HL-60/S4 treated with phorbol 12-myristate 13-acetate at 8.2 ng/mL for 4 days and 3 days (cell line): ENCODE measurements around the gene CCT3.

Experiments used
- in situ Hi-C: fragments of 300-500 bp; cut with MboI; formaldehyde crosslinking; loops from 2 replicates; pipeline ENCODE4 v1.15.0; 2022; ENCODE audit warnings: low sequenced_read_pairs

CCT3 gene

DNA sequence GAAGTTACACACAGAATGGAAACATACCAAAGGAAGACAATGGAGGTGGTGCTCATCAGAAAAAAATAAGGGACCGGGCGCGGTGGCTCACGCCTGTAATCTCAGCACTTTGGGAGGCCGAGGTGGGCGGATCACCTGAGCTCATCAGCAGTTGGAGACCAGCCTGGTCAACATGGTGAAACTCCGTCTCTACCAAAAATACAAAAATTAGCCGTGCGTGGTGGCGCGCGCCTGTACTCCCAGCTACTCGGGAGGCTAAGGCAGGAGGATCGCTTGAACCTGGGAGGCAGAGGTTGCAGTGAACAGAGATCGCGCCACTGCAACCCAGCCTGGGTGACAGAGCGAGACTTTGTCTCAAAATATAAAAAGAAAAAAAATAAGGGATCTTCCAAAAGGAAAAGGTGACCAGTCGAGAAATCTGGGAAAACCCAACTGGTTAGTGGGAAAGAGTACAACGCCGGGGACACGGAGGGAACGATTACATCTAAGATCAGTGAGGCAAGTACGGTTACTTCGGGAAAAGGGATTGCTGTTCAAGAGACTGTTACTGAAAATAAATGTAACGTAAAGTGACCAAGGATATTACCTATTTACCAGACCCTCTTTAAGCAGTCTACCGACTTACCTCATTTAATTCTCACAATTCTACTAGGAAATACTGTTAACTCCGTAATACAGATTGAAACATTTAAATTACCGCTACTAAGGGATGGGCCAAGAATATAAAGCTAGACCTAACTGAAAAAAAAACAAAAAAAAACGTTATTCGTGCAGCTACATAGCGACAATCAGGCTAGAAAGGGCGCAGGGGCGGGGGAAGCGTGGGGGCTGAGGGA, 822 bp downstream of the CCT3 start:
- in situ Hi-C loops, result no loop called here

DNA sequence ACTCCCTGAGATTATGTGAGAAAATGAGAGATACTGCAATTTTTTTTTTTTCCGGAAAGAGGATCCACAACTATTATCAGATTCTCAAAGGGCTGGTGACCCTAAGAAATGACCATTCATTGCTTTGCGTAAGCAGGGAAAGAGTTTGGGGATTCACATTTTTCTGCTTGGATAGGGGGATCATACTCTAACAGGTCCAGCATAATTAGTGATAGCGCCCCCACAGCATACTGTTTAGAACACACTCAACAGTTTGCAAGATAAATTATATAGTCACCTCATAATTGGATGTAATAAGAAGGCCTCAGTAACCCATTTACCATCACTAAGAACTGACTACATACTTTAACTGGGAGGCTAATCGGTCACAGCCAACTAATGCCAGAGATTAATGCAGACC, 1.9 kb downstream of the CCT3 start:
- in situ Hi-C loops, result no loop called here

GRCh38 chr1:156323179-156323578, 14.9 kb downstream of the CCT3 start:
- in situ Hi-C loops, result loop anchor here (25.0 kb wide), 1 partner anchor 411 kb away; the partner anchor contains the start of gene RIT1

- in situ Hi-C loops, result loop anchor here (25.0 kb wide), 1 partner anchor 408 kb away; the partner anchor contains the start of gene RIT1
These were observed 17.5 kb downstream of the CCT3 start for GRCh38 chr1:156320560-156320959.

DNA sequence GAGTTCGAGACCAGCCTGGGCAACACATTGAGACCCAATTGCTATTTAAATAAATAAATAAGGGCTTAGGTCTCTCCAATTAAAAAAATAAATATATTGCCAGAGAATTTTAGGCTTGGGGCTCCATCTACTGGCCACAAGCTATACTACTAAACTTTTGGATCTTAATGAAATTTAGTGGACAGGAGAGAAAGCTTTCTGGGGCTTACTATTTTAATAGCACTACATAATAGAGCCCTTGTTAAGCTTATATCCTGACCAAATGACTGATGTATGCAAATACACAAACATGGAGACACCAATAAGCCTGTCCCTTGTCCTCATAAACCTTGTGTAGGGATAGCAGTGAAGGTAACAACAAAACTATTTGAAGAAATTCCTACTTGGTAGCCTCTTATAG, 18.4 kb downstream of the CCT3 start:
- in situ Hi-C loops, result loop anchor here (25.0 kb wide), 1 partner anchor 407 kb away; the partner anchor contains the start of gene RIT1

GRCh38 chr1:156316909-156317308, 21.2 kb downstream of the CCT3 start:
- in situ Hi-C loops, result loop anchor here (25.0 kb wide), 1 partner anchor 405 kb away; the partner anchor contains the start of gene RIT1

DNA sequence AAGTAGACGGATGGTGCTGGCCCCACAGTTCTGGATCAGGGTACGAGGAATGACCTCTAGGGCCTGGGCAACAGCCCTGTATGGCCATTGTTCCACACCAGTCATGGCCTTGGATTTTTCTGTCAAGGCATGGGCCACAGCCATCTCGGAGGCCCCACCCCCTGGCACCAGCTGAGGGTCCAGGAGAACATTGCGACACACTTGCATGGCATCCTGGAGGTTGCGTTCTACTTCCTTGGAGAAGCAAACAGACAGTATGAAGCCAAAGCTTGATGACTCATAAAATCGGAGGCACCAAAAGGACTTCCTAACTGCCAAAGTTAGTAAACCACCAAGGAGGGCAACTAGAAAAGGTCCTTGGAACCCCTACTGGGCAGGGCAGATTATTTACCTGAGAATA, 27.1 kb downstream of the CCT3 start:
- in situ Hi-C loops, result loop anchor here (25.0 kb wide), 1 partner anchor 399 kb away; the partner anchor contains the start of gene RIT1

DNA sequence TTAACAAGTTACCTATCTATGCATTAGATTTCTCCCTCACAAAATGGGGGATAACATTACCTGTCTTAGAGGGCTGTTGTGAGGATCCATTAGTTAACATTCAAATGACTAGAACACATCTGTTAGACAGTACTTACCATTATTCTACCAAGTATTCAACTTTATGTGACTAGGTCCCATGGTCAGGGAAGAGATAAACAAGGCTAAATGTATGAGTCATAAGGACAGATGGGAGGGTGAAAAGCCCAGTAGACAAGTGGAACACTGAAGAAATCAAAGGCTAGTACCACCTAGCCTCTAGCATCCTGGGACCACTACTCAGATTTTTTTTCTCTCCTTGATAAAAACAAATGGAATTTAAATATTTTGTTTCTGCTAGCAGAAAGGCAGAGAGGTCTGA, 30.0 kb downstream of the CCT3 start:
- in situ Hi-C loops, result loop anchor here (25.0 kb wide), 1 partner anchor 396 kb away; the partner anchor contains the start of gene RIT1

DNA sequence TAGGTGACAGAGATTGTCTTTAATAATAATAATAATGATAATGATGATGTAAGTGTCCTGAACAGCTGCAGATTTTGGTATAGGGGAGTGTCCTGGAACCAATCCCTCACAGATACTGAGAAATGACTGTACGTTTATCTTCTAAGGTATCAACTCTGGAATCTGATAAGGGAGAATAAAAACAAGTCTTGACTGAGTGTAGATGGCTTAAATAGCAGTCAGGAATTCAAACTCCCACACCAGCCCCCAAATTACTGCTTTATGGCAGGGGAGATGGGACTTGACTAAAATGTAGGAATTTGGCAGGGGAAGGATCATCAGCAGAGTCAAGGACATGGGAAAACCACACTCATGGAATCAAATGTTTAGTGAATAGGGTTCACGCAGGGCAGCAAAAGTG, 32.9 kb downstream of the CCT3 start:
- in situ Hi-C loops, result loop anchor here (25.0 kb wide), 1 partner anchor 393 kb away; the partner anchor contains the start of gene RIT1

GRCh38 chr1:156303241-156303640, 34.9 kb downstream of the CCT3 start:
- in situ Hi-C loops, result loop anchor here (25.0 kb wide), 1 partner anchor 391 kb away; the partner anchor contains the start of gene RIT1

DNA sequence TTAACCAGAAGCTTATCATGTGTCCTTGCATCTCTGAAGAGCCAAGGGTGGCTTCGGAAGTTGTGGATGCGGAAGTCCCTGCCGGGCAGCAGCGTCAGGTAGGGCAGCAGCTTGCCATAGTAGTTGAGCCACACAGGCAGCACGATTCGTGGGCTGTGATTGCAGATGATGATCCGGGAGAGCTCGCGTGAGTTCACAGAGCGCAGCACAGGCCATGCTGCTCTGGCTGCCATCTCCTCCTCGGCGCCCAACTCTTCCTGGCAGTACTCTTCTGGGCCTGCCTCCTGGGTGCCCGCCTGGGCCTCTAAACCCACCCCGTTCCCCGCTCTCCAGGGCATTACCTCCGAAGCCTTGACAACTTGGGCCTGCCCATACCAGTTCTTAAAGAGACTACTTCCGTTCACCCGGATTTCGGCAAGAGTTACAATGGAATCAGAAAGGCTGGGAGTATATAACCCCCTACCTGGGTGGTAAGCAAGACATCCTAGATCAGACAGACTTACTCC, 39.2 kb downstream of the CCT3 start, which contains the start of gene VHLL:
TSS of gene VHLL (minus strand) at position 456 of the 506 bp plus-strand sequence. CDS start at position 338, 118 bp downstream.
- in situ Hi-C loops, result no loop called here

GRCh38 chr1:156295391-156295947, 42.6 kb downstream of the CCT3 start, which contains the start of gene GLMP:
GLMP (minus strand) TSS chr1:156295679; CDS start chr1:156295645, 34 bp downstream.
- in situ Hi-C loops, result no loop called here

- in situ Hi-C loops, result no loop called here
These were observed 44.2 kb downstream of the CCT3 start for GRCh38 chr1:156293895-156294294.

GRCh38 chr1:156293098-156293434, 45.0 kb downstream of the CCT3 start:
- in situ Hi-C loops, result no loop called here

GRCh38 chr1:156291226-156292061, 46.6 kb downstream of the CCT3 start:
- in situ Hi-C loops, result no loop called here

DNA sequence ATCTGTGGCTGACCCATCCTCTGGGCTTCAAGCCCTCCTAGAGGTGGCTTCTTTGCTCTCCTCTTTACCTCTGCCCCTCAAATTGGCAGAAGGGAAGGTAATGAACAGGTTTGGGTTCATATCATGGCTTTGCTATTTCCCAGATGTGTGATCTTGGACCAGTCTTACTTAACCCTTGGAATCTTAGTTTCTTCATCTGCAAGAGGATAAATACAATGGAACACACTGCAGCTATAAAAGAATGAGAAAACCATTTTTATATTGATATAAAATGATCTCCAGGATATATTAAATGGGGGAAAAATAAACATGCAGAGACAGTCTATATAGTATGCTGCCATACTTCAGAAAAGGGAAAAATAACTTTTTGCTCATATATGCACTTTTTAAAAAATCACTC, 48.2 kb downstream of the CCT3 start:
- in situ Hi-C loops, result no loop called here

GRCh38 chr1:156286061-156286460, 52.0 kb downstream of the CCT3 start:
- in situ Hi-C loops, result no loop called here

- in situ Hi-C loops, result no loop called here
These were observed 52.7 kb downstream of the CCT3 start for GRCh38 chr1:156285437-156285836.

DNA sequence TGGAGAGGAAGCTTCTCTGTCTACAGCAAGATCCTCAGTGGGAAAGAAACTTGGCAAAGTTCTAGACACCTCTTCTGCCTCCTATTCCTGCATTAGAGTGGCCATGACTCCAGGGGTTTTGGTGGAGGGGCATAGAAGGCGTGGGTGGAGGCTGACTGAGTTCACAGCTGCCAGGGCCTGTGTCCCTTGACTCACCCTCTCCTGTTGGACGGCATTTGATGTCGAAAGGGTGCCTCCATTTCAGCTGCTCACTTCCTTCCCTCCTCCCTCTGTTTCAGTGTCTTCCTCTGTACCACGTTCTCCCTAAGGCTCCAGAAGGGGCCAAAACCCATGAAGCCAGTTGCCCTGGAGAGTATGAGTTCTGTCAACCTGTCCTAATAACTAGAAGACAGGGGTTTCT, 53.3 kb downstream of the CCT3 start:
- in situ Hi-C loops, result no loop called here

DNA sequence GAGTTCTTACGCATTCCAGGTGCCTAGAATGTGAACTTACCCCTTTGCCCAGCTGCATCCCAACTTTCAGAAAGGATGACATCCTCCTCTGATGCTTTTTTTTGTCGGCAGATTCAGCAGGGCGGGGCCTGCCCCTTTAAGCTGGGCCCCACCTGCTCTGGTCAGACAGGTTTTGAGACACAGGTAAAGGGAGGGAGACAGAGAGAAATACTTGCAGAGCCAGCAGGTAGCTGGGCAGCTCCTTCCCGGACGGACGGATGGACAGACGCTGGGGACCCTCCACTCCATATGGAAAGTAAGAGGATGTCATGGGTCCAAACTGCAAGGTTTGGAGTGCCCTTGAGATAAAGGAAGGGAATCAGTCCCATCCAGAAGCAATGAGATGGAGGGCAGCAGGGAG, 54.0 kb downstream of the CCT3 start, which contains the start of gene TMEM79:
TSS of gene TMEM79 (plus strand) at position 214 of the 400 bp plus-strand sequence. CDS start 902 bp downstream, outside the sequence.
- in situ Hi-C loops, result no loop called here
